HG02938 (cell line): ENCODE data around the gene LMX1A.
A peak's percentile ranks its signal among the peaks of the same experiment; 100 is the strongest.

Experiments
- ATAC-seq: cut with Tn5 transposase; IDR thresholded peaks from one replicate; pipeline ENCODE4 v1.9.1; 2021; ENCODE audit warnings: mild to moderate bottlenecking, moderate library complexity; ENCODE audit not compliant: unreplicated experiment

Gene LMX1A

GRCh38 chr1:165369255-165369848 is 12.8 kb upstream of the LMX1A start:
- ATAC-seq: no peak

GRCh38 chr1:165367375-165367993 is 11.0 kb upstream of the LMX1A start:
- ATAC-seq: peak; percentile 78

GRCh38 chr1:165365341-165365740 is 8.8 kb upstream of the LMX1A start:
- no peak for ATAC-seq

GRCh38 chr1:165364568-165365133 is 8.1 kb upstream of the LMX1A start:
- no peak for ATAC-seq

- no peak for ATAC-seq
Observed at GRCh38 chr1:165356876-165357275, 361 bp upstream of the LMX1A start.

- no peak for ATAC-seq
Observed at GRCh38 chr1:165355139-165355976, 1.2 kb downstream of the LMX1A start.

GRCh38 chr1:165354739-165355138 is 1.8 kb downstream of the LMX1A start:
- no peak for ATAC-seq

GRCh38 chr1:165353731-165354671 is 2.5 kb downstream of the LMX1A start:
- ATAC-seq: no peak

GRCh38 chr1:165352442-165353293 is 3.8 kb downstream of the LMX1A start:
- no peak for ATAC-seq

- ATAC-seq: no peak
Observed at GRCh38 chr1:165351863-165352441, 4.6 kb downstream of the LMX1A start.

GRCh38 chr1:165350840-165351239 is 5.7 kb downstream of the LMX1A start:
- no peak for ATAC-seq

- no peak for ATAC-seq
Observed at GRCh38 chr1:165345502-165345901, 11.0 kb downstream of the LMX1A start.

GRCh38 chr1:165344736-165345135 is 11.8 kb downstream of the LMX1A start:
- ATAC-seq: no peak

- no peak for ATAC-seq
Observed at GRCh38 chr1:165344198-165344597, 12.3 kb downstream of the LMX1A start.

- ATAC-seq: no peak
Observed at GRCh38 chr1:165342587-165342986, 13.9 kb downstream of the LMX1A start.

GRCh38 chr1:165342168-165342567 is 14.3 kb downstream of the LMX1A start:
- ATAC-seq: no peak

GRCh38 chr1:165339164-165339563 is 17.4 kb downstream of the LMX1A start:
- ATAC-seq: no peak

- ATAC-seq: no peak
Observed at GRCh38 chr1:165330483-165330882, 26.0 kb downstream of the LMX1A start.

- ATAC-seq: no peak
Observed at GRCh38 chr1:165329104-165329503, 27.4 kb downstream of the LMX1A start.
